ENCODE measurements around the gene GCHFR.

The GCHFR gene

DNA sequence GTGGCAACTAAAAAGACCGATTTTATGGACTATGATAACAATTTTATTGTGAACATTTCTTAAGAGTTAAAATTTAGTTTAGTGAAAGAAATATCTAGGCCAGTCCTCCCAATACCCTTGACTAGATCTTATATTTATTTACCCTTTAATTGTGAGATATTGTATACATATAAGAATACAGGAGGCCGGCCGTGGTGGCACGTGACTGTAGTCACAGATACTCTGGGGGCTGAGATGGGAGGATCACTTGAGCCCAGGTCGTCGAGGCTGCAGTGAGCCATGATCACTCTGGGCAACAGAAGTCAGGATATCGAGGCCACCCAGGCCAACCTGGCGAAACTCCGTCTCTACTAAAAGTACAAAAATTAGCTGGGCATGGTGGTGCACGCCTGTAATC lies 8.1 kb upstream of the GCHFR start:
- TF ChIP-seq TCF12 (IDR thresholded peaks at IDR 0.05; ENCODE audit: low read depth) (no peak), ZBTB7A (IDR thresholded peaks at IDR 0.05; ENCODE audit: low read depth) (no peak), FOXM1 (IDR thresholded peaks at IDR 0.05; ENCODE audit: borderline replicate concordance, low read depth) (no peak), YY1 (IDR thresholded peaks at IDR 0.05; ENCODE audit: low read depth) (no peak)
- TF ChIP-seq, protein P1, sequence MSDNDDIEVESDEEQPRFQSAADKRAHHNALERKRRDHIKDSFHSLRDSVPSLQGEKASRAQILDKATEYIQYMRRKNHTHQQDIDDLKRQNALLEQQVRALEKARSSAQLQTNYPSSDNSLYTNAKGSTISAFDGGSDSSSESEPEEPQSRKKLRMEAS (IDR thresholded peaks at IDR 0.05) = no peak
- TF ChIP-seq, protein P2, sequence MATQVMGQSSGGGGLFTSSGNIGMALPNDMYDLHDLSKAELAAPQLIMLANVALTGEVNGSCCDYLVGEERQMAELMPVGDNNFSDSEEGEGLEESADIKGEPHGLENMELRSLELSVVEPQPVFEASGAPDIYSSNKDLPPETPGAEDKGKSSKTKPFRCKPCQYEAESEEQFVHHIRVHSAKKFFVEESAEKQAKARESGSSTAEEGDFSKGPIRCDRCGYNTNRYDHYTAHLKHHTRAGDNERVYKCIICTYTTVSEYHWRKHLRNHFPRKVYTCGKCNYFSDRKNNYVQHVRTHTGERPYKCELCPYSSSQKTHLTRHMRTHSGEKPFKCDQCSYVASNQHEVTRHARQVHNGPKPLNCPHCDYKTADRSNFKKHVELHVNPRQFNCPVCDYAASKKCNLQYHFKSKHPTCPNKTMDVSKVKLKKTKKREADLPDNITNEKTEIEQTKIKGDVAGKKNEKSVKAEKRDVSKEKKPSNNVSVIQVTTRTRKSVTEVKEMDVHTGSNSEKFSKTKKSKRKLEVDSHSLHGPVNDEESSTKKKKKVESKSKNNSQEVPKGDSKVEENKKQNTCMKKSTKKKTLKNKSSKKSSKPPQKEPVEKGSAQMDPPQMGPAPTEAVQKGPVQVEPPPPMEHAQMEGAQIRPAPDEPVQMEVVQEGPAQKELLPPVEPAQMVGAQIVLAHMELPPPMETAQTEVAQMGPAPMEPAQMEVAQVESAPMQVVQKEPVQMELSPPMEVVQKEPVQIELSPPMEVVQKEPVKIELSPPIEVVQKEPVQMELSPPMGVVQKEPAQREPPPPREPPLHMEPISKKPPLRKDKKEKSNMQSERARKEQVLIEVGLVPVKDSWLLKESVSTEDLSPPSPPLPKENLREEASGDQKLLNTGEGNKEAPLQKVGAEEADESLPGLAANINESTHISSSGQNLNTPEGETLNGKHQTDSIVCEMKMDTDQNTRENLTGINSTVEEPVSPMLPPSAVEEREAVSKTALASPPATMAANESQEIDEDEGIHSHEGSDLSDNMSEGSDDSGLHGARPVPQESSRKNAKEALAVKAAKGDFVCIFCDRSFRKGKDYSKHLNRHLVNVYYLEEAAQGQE (IDR thresholded peaks at IDR 0.05; ENCODE audit: low read depth) = no peak

DNA sequence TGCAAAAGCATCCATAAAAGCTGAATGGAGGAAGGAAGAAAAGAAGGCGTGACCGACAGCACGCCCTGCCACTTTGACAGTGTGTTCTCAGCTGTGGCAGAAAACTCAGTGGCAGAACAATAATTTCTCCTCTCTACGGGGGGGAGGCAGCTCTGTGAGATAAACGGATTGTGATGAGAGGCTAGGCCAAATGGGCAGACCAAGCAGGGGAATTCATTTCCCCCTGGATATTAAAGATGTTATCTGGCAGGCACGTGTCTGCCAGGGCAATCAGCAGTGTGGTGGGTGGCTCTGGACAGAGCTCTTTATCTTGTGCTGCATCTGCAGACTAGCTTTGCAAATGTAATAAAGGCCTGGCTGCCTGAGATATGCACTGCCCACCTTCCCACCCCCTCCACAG lies 6.9 kb upstream of the GCHFR start:
- TF ChIP-seq RAD21 (IDR thresholded peaks at IDR 0.05; ENCODE audit: low read depth) (no peak), YY1 (IDR thresholded peaks at IDR 0.05; ENCODE audit: low read depth) (no peak), NFIC (IDR thresholded peaks at IDR 0.05) (no peak), CREB1 (IDR thresholded peaks at IDR 0.05; ENCODE audit: low read depth) (no peak), FOXM1 (IDR thresholded peaks at IDR 0.05; ENCODE audit: borderline replicate concordance, low read depth) (no peak), TEAD4 (IDR thresholded peaks at IDR 0.05) (no peak)

DNA sequence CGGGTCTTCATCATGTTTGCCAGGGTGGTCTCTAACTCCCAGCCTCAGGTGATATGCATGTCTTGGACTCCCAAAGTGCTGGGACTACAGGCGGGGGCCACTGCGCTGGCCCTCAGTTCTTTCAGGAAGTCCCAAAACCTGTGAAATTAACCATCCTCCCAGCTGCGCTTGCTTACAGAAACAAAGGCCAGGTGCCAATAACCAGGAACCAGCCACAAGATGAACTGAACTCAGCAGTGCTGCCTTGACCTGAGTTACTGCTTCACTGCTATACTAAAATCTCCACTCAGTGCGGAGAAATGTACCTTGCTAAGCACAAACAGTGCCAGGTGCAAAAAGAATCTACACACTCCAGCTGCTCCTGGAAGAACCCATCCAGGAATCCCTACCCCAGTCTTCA lies 3.9 kb upstream of the GCHFR start:
- TF ChIP-seq YY1 (IDR thresholded peaks at IDR 0.05; ENCODE audit: low read depth) (no peak), TCF12 (IDR thresholded peaks at IDR 0.05; ENCODE audit: low read depth) (no peak), EGR1 (IDR thresholded peaks at IDR 0.05) (no peak), FOXM1 (IDR thresholded peaks at IDR 0.05; ENCODE audit: borderline replicate concordance, low read depth) (no peak), TEAD4 (IDR thresholded peaks at IDR 0.05) (no peak), CREB1 (IDR thresholded peaks at IDR 0.05; ENCODE audit: low read depth) (no peak), RAD21 (IDR thresholded peaks at IDR 0.05; ENCODE audit: low read depth) (no peak), NFIC (IDR thresholded peaks at IDR 0.05) (no peak), ZBTB7A (IDR thresholded peaks at IDR 0.05; ENCODE audit: low read depth) (no peak), EP300 (IDR thresholded peaks at IDR 0.05; ENCODE audit: borderline replicate concordance) (no peak), CEBPB (IDR thresholded peaks at IDR 0.05) (no peak), TAF1 (IDR thresholded peaks at IDR 0.05; ENCODE audit: low read depth) (no peak)
- TF ChIP-seq, protein P2 (IDR thresholded peaks at IDR 0.05; ENCODE audit: low read depth) = no peak
- TF ChIP-seq, protein P1 (IDR thresholded peaks at IDR 0.05) = no peak
- TF ChIP-seq, protein P3, sequence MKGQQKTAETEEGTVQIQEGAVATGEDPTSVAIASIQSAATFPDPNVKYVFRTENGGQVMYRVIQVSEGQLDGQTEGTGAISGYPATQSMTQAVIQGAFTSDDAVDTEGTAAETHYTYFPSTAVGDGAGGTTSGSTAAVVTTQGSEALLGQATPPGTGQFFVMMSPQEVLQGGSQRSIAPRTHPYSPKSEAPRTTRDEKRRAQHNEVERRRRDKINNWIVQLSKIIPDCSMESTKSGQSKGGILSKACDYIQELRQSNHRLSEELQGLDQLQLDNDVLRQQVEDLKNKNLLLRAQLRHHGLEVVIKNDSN (IDR thresholded peaks at IDR 0.05) = no peak

DNA sequence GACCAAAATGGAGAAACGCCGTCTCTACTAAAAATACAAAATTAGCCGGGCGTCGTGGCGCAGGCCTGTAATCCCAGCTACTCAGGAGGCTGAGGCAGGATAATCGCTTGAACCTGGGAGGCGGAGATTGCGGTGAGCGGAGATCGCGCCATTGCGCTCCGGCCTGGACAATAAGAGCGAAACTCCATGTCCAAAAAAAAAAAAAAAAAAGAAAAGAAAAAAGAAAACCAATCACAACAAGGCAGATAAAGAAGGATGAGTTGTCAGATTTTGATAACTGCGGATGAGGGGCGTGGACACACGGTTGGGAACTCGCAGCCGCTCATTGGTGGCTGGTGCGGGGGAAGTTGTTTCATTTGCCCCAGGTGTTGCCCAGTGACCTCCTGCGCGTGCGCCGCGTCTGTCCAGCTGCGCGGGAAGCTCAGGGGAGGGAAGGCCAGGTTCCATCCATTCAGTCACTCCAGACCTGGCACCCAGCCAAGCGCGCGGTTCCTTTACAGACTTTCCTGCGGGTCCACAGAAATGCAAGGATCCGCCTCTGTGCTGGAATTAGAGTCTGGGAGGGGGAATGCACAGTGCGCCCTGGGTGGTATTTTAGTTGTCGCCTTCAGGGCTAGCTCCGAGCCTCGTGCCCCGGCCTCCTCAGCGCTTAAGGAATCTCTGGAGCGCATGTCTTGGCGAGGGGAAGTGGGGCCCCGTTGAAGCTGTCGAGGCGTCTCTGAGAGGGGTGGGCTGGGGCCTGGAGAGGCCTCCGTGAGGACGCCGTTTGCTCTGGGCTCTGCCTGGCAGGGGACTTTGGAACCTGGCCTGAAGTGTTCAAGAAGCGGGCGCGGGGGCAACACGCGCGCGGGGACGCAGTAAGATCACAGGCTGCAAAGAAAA lies 708 bp upstream of the GCHFR start:
- peak; percentile 9; the same call in 1 of the 2 replicates for TF ChIP-seq EP300 (IDR thresholded peaks at IDR 0.05; ENCODE audit: borderline replicate concordance)
- TF ChIP-seq, protein P1 (IDR thresholded peaks at IDR 0.05) = peak; percentile 99
- TF ChIP-seq TEAD4 (IDR thresholded peaks at IDR 0.05) = peak; percentile 54
- TF ChIP-seq, protein P3 (IDR thresholded peaks at IDR 0.05) = no peak
- no peak for TF ChIP-seq CREB1 (IDR thresholded peaks at IDR 0.05; ENCODE audit: low read depth)
- TF ChIP-seq ZBTB7A (IDR thresholded peaks at IDR 0.05; ENCODE audit: low read depth) = no peak; the same call in 1 of the 2 replicates
- peak; percentile 58; the same call in 1 of the 2 replicates for TF ChIP-seq TCF12 (IDR thresholded peaks at IDR 0.05; ENCODE audit: low read depth)
- TF ChIP-seq EGR1 (IDR thresholded peaks at IDR 0.05) = no peak
- TF ChIP-seq NFIC (IDR thresholded peaks at IDR 0.05) = peak; percentile 97
- TF ChIP-seq YY1 (IDR thresholded peaks at IDR 0.05; ENCODE audit: low read depth) = no peak
- TF ChIP-seq RAD21 (IDR thresholded peaks at IDR 0.05; ENCODE audit: low read depth) = no peak
- peak; percentile 48; the same call in 1 of the 2 replicates for TF ChIP-seq FOXM1 (IDR thresholded peaks at IDR 0.05; ENCODE audit: borderline replicate concordance, low read depth)
- TF ChIP-seq TAF1 (IDR thresholded peaks at IDR 0.05; ENCODE audit: low read depth) = peak; percentile 34; the same call in 1 of the 2 replicates
- no peak for TF ChIP-seq CEBPB (IDR thresholded peaks at IDR 0.05)
- TF ChIP-seq, protein P2 (IDR thresholded peaks at IDR 0.05; ENCODE audit: low read depth) = no peak
